Activated naive CD8-positive, alpha-beta T cell treated with anti-CD3 and anti-CD28 coated beads, Interleukin-2, amount 10 ng/mL, durations not matched to agents 7 days and 5 days (primary cell): ENCODE results near the gene DGKQ. TPM values are rescaled to one million over a fixed set of nuclear protein-coding genes. Genes with fewer than 3 reads are reported as not detected.

Experiments used
- ATAC-seq: fragments of 150-1000 bp; cut with Tn5 transposase; one replicate; pipeline ENCODE4 v1.10.0; 2021; ENCODE audit warnings: low read depth, moderate library complexity
- POLR2A ChIA-PET: fragments of 350-600 bp; sonication (Branson Sonifier 250); formaldehyde crosslinking; loops from one replicate; lab custom pipeline; 2021; ENCODE audit warnings: antibody characterized with exemption; lab: Charles Lee
- DNase-seq: peaks from one replicate; pipeline ENCODE4 v3.0.0; 2021
- H3K27ac Mint-ChIP-seq: one replicate; pipeline ENCODE4 v1.8.0; 2022; ENCODE audit warnings: mild to moderate bottlenecking, mixed read lengths
- H3K27me3 Mint-ChIP-seq: one replicate; pipeline ENCODE4 v1.8.0; 2022; ENCODE audit warnings: mild to moderate bottlenecking, moderate library complexity, mixed read lengths
- H3K36me3 Mint-ChIP-seq: one replicate; pipeline ENCODE4 v1.8.0; 2021; ENCODE audit warnings: mild to moderate bottlenecking, mixed read lengths
- H3K4me1 Mint-ChIP-seq: one replicate; pipeline ENCODE4 v1.8.0; 2021; ENCODE audit warnings: mixed read lengths
- H3K4me3 Mint-ChIP-seq: one replicate; pipeline ENCODE4 v1.8.0; 2022; ENCODE audit warnings: mild to moderate bottlenecking, moderate library complexity, mixed read lengths
- H3K9me3 Mint-ChIP-seq: one replicate; pipeline ENCODE4 v1.8.0; 2021; ENCODE audit warnings: mixed read lengths
- total RNA-seq, 2 experiments: library from RNA; stranded (reverse); gene quantifications; one replicate each; pipeline ENCODE4 v1.2.3, GENCODE V29; 2021

Gene DGKQ
- total RNA-seq, 2 experiments from 2014 or later: 31.3 to 32.4 TPM

DNA sequence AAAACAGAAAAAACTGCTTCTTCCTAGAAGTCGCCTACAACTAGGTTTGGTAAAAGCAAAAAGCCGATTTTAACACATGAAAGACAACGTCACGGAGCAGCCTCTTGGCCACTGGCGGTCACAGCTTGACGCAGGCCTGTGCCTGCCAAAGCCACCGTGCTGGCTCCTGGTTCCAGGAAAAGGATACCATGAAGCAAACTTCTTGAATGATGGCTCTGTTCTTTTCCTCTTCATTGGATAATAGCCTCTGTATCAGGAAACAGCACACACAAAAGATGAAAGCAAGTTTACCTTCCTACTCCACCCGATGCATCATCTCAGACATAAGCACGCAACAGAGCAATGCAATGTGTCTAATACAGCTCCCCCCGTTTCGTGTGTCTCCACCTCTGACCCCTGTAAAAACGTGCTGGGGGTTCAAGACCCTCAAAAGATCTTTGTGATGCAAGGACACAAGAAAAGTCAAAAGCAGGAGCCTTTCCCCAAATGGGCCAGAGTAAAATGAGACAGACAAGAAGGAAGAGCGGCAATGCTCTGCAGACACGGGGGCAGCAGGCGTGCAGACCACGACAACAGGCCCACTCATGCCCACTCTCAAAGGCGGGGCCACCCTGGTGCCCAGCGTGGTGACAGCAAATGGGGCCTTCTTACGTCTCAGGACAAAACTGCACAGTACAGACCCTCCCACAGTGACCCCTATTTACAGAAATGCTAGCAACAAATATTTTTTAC, 60.7 kb downstream of the DGKQ start:
- peaks cover 23% of the 10 kb centered on the region for H3K36me3 Mint-ChIP-seq
- no peak overlapping the region for H3K4me3 Mint-ChIP-seq
- H3K9me3 Mint-ChIP-seq: peaks cover 2% of the 10 kb centered on the region
- H3K27ac Mint-ChIP-seq: no peak overlapping the region
- no peaks in the 10 kb centered on the region for H3K27me3 Mint-ChIP-seq
- POLR2A ChIA-PET: no interaction called here
- ATAC-seq (no peak), DNase-seq (no peak)
- peaks cover 21% of the 10 kb centered on the region for H3K4me1 Mint-ChIP-seq

DNA sequence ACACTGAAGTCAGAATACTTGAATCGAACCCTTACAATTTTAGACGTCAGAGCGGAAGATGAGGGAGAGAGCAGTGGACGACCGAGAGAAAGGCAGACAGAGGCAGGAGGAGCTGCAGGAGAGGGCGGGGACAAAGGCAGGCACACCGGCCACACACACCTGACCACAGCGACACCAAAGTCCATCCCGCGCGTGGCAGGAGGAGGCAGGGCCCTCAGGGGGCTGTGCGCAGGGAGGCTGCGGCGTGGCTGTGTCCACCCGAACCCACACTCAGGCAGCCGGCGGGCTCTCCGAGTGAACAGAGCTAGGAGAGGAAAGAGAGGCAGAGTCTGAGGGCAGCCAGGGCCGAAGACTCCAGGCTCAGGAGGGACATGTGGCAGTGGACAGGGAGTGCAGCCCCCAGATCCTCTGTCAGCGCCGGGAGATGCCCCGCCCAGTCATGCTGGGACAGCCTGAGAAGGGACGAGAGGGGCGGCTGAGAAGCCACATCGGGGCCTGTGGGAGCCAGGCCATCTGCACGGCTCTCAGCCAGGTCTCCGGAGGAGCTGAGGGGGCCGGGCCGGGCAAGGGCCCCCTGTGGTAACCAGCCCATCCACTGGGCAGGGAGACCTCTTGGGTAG, 61.4 kb downstream of the DGKQ start:
- Mint-ChIP-seq H3K9me3 (no peaks in the 10 kb centered on the region), H3K27me3 (no peaks in the 10 kb centered on the region), H3K4me3 (no peak overlapping the region), H3K36me3 (peaks cover 19% of the 10 kb centered on the region), H3K4me1 (peaks cover 17% of the 10 kb centered on the region), H3K27ac (no peak overlapping the region)
- ATAC-seq (no peak), DNase-seq (no peak)
- POLR2A ChIA-PET: interaction anchor here (0.8 kb wide), 1 partner anchor 18 kb away, joined by 7 read pairs; no protein-coding TSS in a partner anchor

DNA sequence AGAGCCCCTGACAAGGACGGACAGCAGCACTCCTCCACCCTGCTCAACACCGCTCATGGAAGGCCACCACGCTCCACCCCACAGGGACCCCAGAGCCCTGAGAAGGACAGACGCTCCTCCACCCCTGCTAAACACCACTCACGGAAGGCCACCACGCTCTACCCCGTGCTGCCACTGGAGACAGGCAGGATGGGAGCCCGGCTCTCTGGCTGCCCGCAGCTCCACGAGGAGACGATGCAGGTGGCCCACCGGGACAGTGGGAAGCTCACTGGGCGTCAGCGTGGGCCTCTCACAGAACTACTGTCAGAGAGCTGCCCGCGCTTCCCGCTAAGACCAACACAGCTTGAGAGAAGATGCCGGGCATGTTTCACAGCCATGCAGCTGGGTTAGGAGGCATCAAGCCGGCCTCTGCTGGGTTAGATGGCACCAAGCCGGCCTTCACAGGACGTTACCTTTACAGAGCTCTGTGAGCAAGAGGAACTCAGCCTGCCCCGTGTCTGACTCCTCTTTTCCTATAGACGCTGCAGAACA, 62.1 kb downstream of the DGKQ start:
- POLR2A ChIA-PET: interaction anchor here (0.8 kb wide), 1 partner anchor 19 kb away, joined by 7 read pairs; no protein-coding TSS in a partner anchor
- no peak overlapping the region for H3K27ac Mint-ChIP-seq
- no peak overlapping the region for H3K4me3 Mint-ChIP-seq
- H3K27me3 Mint-ChIP-seq: no peaks in the 10 kb centered on the region
- H3K4me1 Mint-ChIP-seq: peaks cover 15% of the 10 kb centered on the region
- H3K9me3 Mint-ChIP-seq: peaks cover 3% of the 10 kb centered on the region
- DNase-seq: no peak
- H3K36me3 Mint-ChIP-seq: peaks cover 20% of the 10 kb centered on the region
- no peak for ATAC-seq

DNA sequence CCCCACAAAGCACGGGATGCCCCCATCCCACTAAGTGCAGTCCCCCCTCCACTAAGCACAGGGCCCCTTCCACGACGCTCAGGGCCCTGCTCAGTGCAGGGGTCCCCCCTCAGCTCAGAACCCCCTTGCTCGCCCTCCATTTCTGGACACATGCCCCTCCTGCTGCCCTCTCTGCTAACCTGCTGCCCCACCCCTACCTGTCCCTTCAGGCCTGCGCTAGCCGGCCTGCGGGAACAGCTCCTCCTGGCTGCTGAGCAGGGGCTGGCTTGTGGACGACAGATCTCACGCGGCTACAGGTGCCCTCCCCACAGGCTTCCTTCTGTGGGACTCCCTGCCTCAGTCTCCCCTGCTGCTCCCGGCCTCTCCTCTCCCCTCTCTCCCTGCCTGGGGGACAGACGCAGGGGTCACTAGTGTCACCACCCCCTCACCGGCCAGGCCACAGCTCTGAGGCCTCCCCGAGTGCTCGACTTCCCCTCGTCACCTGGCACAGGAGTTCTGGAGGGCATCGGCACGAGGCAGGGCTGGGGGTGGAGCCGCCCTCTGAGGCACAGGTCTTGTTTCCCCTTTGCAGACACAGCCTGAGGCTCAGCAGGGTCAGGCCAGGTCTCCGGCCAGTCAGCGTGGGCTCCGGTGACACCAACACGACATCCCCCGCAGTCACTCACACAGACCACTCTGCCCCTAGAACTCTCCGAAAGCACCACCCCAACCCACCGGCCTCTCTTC, 62.8 kb downstream of the DGKQ start:
- DNase-seq (no peak), ATAC-seq (no peak)
- Mint-ChIP-seq H3K4me1 (peaks cover 10% of the 10 kb centered on the region), H3K27me3 (no peaks in the 10 kb centered on the region), H3K27ac (no peak overlapping the region), H3K36me3 (peaks cover 23% of the 10 kb centered on the region), H3K9me3 (peaks cover 3% of the 10 kb centered on the region), H3K4me3 (no peak overlapping the region)
- POLR2A ChIA-PET: no interaction called here

DNA sequence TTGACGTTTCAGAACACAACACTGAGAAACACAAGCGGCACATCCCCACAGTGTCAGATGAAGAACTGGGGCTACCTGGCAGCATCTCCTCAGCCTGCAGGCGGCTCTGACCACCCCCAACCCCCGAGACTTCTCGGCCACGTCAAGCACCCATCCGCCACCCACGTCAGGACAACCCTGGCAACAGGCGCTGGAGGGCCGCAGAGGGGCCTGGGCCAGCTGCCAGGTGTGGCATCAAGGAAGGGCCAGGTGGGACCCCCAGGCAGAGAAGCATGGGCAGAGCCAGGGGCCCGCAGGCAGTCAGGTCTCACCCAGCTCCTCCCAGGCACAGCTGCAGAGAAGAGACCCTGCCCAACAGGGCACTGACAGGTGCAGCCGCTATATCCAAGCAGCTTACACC, 63.5 kb downstream of the DGKQ start:
- ATAC-seq: no peak
- POLR2A ChIA-PET: no interaction called here
- no peak for DNase-seq
- no peak overlapping the region for H3K4me3 Mint-ChIP-seq
- no peak overlapping the region for H3K27ac Mint-ChIP-seq
- peaks cover 3% of the 10 kb centered on the region for H3K9me3 Mint-ChIP-seq
- H3K27me3 Mint-ChIP-seq: no peaks in the 10 kb centered on the region
- H3K36me3 Mint-ChIP-seq: peaks cover 25% of the 10 kb centered on the region
- H3K4me1 Mint-ChIP-seq: peaks cover 3% of the 10 kb centered on the region

- peaks cover 26% of the 10 kb centered on the region for H3K36me3 Mint-ChIP-seq
- no peak for ATAC-seq
Observed at GRCh38 chr4:909131-909571, 64.2 kb downstream of the DGKQ start.

More at GRCh38 chr4:909131-909571, 64.2 kb downstream of the DGKQ start:
- H3K4me3 Mint-ChIP-seq: no peak overlapping the region
- H3K9me3 Mint-ChIP-seq: peaks cover 3% of the 10 kb centered on the region
- peaks cover 1% of the 10 kb centered on the region for H3K4me1 Mint-ChIP-seq
- H3K27ac Mint-ChIP-seq: no peak overlapping the region
- POLR2A ChIA-PET: no interaction called here
- no peak for DNase-seq
- H3K27me3 Mint-ChIP-seq: no peaks in the 10 kb centered on the region

Other genes with a start within 250 kb of the DGKQ start
- 1 to 10 TPM; 3.7 to 5.0 TPM for gene CPLX1, start 147.4 kb downstream of the DGKQ start, total RNA-seq
- 100 to 1,000 TPM; 169 to 182 TPM for gene GAK, start 41.3 kb downstream of the DGKQ start, total RNA-seq
- 10 to 100 TPM; 38.2 to 39.8 TPM for gene TMEM175, start 41.1 kb downstream of the DGKQ start, total RNA-seq
- gene IDUA, start 13.5 kb upstream of the DGKQ start, total RNA-seq: 10 to 100 TPM; 37.5 to 38.7 TPM
- gene SLC26A1, start 19.8 kb upstream of the DGKQ start, total RNA-seq: under 1 TPM; 0.25 to 0.65 TPM
- 10 to 100 TPM; 15.5 to 19.1 TPM for gene FGFRL1, start 38.1 kb upstream of the DGKQ start, total RNA-seq
- gene RNF212, start 140.0 kb upstream of the DGKQ start, total RNA-seq: 1 to 10 TPM; 7.3 to 8.1 TPM
- gene SPON2, start 199.0 kb upstream of the DGKQ start, total RNA-seq: 10 to 100 TPM; 18.5 to 18.8 TPM